ENCODE results near the gene RTTN.

DNA sequence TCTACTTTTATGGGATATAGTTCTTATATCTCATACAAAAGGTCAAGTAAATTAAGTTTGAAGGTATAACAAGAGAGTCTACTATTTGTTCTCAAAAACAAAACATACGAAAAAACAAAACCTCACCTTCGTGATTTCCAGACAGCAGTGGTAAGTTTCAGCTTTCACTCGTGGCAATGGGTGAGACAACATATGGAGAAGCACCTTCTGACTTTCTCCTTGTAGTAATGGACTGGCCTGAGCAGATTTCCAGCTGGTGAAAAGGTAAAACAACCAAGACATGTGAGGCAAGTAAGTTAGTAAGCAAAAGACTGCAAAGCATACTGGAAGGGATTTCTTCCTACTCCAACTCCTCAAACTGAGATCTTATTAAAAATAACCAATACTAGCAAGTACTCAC lies 39.6 kb downstream of the RTTN start:
- no peak for TF ChIP-seq GATA3 (IDR thresholded peaks at IDR 0.05; ENCODE audit: low read depth, low read length)
- no peak for TF ChIP-seq GATA2 (IDR thresholded peaks at IDR 0.05; ENCODE audit: low read depth, low read length)
